MV-4-11 (cell line): ENCODE measurements around the gene DENND5A.
"Not testable (repeated sequence)": the region's sequence is repeated elsewhere in the genome, so short reads cannot be mapped to it uniquely, and the experiment has no call there.

Source experiments
- DNase-seq: peaks from one replicate; lab custom pipeline; 2025; lab: John Stamatoyannopoulos, UW

DENND5A gene

GRCh38 chr11:9210922-9211320 is 54.2 kb downstream of the DENND5A start:
- DNase-seq, result no peak

GRCh38 chr11:9210224-9210921 is 54.8 kb downstream of the DENND5A start:
- no peak for DNase-seq

GRCh38 chr11:9209604-9210003 is 55.5 kb downstream of the DENND5A start:
- not testable (repeated sequence) for DNase-seq

GRCh38 chr11:9208726-9209501 is 56.2 kb downstream of the DENND5A start:
- no peak for DNase-seq

GRCh38 chr11:9207229-9207628 is 57.9 kb downstream of the DENND5A start:
- DNase-seq, result no peak

GRCh38 chr11:9206496-9206895 is 58.7 kb downstream of the DENND5A start:
- no peak for DNase-seq

GRCh38 chr11:9203691-9204311 is 61.3 kb downstream of the DENND5A start:
- no peak for DNase-seq

GRCh38 chr11:9201372-9202162 is 63.6 kb downstream of the DENND5A start:
- DNase-seq, result no peak

GRCh38 chr11:9200471-9200870 is 64.7 kb downstream of the DENND5A start:
- DNase-seq, result no peak

GRCh38 chr11:9193316-9193715 is 71.8 kb downstream of the DENND5A start:
- no peak for DNase-seq

- DNase-seq, result no peak
Measured at GRCh38 chr11:9192561-9192960, 72.6 kb downstream of the DENND5A start.

GRCh38 chr11:9190326-9191016 is 74.7 kb downstream of the DENND5A start:
- DNase-seq, result not testable (repeated sequence)

- not testable (repeated sequence) for DNase-seq
Measured at GRCh38 chr11:9188860-9189259, 76.3 kb downstream of the DENND5A start.

GRCh38 chr11:9187616-9188015 is 77.5 kb downstream of the DENND5A start:
- no peak for DNase-seq

GRCh38 chr11:9184516-9184915 is 80.6 kb downstream of the DENND5A start:
- DNase-seq, result no peak

GRCh38 chr11:9182180-9182871 is 82.8 kb downstream of the DENND5A start:
- DNase-seq, result no peak

GRCh38 chr11:9180784-9181183 is 84.4 kb downstream of the DENND5A start:
- DNase-seq, result no peak

- no peak for DNase-seq
Measured at GRCh38 chr11:9179141-9179540, 86.0 kb downstream of the DENND5A start.

GRCh38 chr11:9178716-9179115 is 86.4 kb downstream of the DENND5A start:
- DNase-seq, result no peak

- no peak for DNase-seq
Measured at GRCh38 chr11:9177438-9178091, 87.6 kb downstream of the DENND5A start.
